Measurements from ENCODE around the gene HM13. TPM values are rescaled to one million over a fixed set of nuclear protein-coding genes. Genes with fewer than 3 reads are reported as not detected.
"Not testable (repeated sequence)": the region's sequence is repeated elsewhere in the genome, so short reads cannot be mapped to it uniquely, and the experiment has no call there.

The HM13 gene
- 100 to 1,000 TPM in 1 of 2 donors, 10 to 100 TPM in 1; 99.7 to 131 TPM for total RNA-seq

- no peaks in the 10 kb centered on the region for H3K9me3 ChIP-seq
- peaks cover 17% of the 10 kb centered on the region for H3K4me1 ChIP-seq (replicated peaks)
Observed at GRCh38 chr20:31514154-31515071, at the start of gene HM13. Gene HM13, plus strand, starts transcription at chr20:31514442. Its CDS starts 110 bp downstream, at chr20:31514552.

GRCh38 chr20:31470946-31471345, 43.3 kb upstream of the HM13 start:
- H3K4me3 ChIP-seq; H3K36me3 ChIP-seq; DNase-seq (ENCODE audit: low spot score); H3K27ac ChIP-seq; H3K9me3 ChIP-seq; H3K4me1 ChIP-seq (replicated peaks); intact Hi-C loops (cut with DNase I): not testable (repeated sequence)
- no CpG with 5 or more reads among the region's 33 CpGs for WGBS
- peaks cover 15% of the 10 kb centered on the region for H3K27me3 ChIP-seq (replicated peaks; ENCODE audit: insufficient read depth)

More at GRCh38 chr20:31514154-31515071, at the start of gene HM13:
- DNase-seq (ENCODE audit: low spot score), result peak; percentile 88
- TF ChIP-seq POLR2AphosphoS5 (IDR thresholded peaks at IDR 0.05), result peak; percentile 71
- TF ChIP-seq CTCF (IDR thresholded peaks at IDR 0.05), result peak; percentile 98 to 99 (median 99)
- peak; percentile 77 for TF ChIP-seq POLR2A (IDR thresholded peaks at IDR 0.05)
- Histone ChIP-seq H3K27me3 (replicated peaks; ENCODE audit: insufficient read depth) (no peaks in the 10 kb centered on the region), H3K4me3 (peak within 1 kb of the TSS; percentile 89 to 97), H3K36me3 (no peaks in the 10 kb centered on the region), H3K27ac (peak within 1 kb of the TSS; percentile 65 to 75)
- under 1% methylated on average over 58 of the region's 86 CpGs for WGBS
- intact Hi-C loops (cut with DNase I), result no loop called here

GRCh38 chr20:31472395-31473330, 41.6 kb upstream of the HM13 start:
- TF ChIP-seq CTCF (IDR thresholded peaks at IDR 0.05), result no peak
- no peak for TF ChIP-seq POLR2A (IDR thresholded peaks at IDR 0.05)
- no peak for TF ChIP-seq POLR2AphosphoS5 (IDR thresholded peaks at IDR 0.05)
- H3K27ac ChIP-seq, result no peak overlapping the region

GRCh38 chr20:31473331-31474096, 40.7 kb upstream of the HM13 start:
- intact Hi-C loops (cut with DNase I), result no loop called here
- WGBS, result 72% methylated on average over 5 of the region's 5 CpGs

More at GRCh38 chr20:31472395-31473330, 41.6 kb upstream of the HM13 start:
- peaks cover 17% of the 10 kb centered on the region for H3K27me3 ChIP-seq (replicated peaks; ENCODE audit: insufficient read depth)
- H3K9me3 ChIP-seq, result no peaks in the 10 kb centered on the region
- no peak for DNase-seq (ENCODE audit: low spot score)
- H3K36me3 ChIP-seq, result no peaks in the 10 kb centered on the region
- WGBS, result 49% methylated on average over 8 of the region's 8 CpGs
- intact Hi-C loops (cut with DNase I), result no loop called here
- no peaks in the 10 kb centered on the region for H3K4me1 ChIP-seq (replicated peaks)
- no peak overlapping the region for H3K4me3 ChIP-seq

More at GRCh38 chr20:31473331-31474096, 40.7 kb upstream of the HM13 start:
- DNase-seq (ENCODE audit: low spot score), result no peak
- Histone ChIP-seq H3K4me1 (replicated peaks) (no peaks in the 10 kb centered on the region), H3K27ac (no peak overlapping the region), H3K9me3 (no peaks in the 10 kb centered on the region), H3K27me3 (replicated peaks; ENCODE audit: insufficient read depth) (peaks cover 17% of the 10 kb centered on the region), H3K36me3 (no peaks in the 10 kb centered on the region), H3K4me3 (no peak overlapping the region)
- TF ChIP-seq CTCF (IDR thresholded peaks at IDR 0.05) (no peak), POLR2A (IDR thresholded peaks at IDR 0.05) (no peak), POLR2AphosphoS5 (IDR thresholded peaks at IDR 0.05) (no peak)

Data from prostate gland (tissue), 2 donors.